Measurements from ENCODE around the gene SELENOS.

The SELENOS gene

DNA sequence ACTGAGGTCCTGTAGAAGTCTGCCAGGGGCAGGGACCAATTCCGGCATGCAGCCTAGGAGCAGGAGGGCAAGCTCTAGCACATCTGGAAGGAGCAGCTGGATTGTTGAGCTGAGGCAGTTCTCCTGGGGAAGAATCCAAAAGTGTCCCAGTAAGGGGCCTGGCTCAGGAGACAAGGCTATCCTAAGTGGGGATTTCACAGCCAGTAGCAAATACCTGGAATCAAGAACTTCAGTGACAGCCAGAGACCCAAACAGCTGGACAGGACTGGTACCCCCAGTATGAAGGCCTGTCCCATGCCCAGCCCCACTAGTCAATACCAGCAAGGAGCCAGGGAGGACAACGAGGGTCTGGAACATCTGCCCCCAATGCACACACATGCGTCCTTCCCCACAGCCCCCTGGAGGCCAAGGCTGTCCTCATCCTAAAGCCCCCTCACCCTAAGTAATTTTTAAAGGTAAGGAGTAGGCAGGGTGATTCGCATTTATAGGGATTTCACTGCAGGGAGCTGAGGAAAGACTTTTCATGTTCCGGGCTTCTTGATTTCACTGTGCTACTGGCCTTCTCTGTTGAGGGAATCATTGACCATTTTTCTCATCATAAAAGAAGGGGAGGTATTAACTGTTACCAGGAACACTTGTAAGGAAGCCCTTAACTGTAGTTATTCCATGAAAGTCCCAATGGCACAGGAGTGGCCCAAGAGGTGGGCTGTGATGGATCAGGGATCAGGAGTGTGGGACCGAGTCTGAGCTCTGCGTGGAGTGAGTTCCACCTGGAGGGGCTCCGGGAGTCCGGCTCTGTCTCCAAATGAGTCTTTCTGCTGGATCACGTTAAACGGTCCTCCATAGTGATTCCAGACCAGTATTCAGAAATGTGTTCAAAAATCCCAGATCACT, 22.9 kb downstream of the SELENOS start:
- no peaks in the 10 kb centered on the region for H3K27me3 ChIP-seq (ENCODE audit: control insufficient read depth in 1 of 2, insufficient read depth in 2 of 2, low read length in 2 of 2)
- H3K36me3 ChIP-seq (ENCODE audit: insufficient read depth, low read length), result no peaks in the 10 kb centered on the region
- no peak overlapping the region for H3K4me3 ChIP-seq (ENCODE audit: low read depth in 1 of 2, low read length in 2 of 2)
- no peak overlapping the region for H3K27ac ChIP-seq (ENCODE audit: low read depth, low read length)
- H3K4me1 ChIP-seq (ENCODE audit: insufficient read depth, low read length), result peaks cover 17% of the 10 kb centered on the region
- no peak overlapping the region for H3K9ac ChIP-seq (ENCODE audit: low read length)
- H3K9me3 ChIP-seq (ENCODE audit: low read length), result no peaks in the 10 kb centered on the region

DNA sequence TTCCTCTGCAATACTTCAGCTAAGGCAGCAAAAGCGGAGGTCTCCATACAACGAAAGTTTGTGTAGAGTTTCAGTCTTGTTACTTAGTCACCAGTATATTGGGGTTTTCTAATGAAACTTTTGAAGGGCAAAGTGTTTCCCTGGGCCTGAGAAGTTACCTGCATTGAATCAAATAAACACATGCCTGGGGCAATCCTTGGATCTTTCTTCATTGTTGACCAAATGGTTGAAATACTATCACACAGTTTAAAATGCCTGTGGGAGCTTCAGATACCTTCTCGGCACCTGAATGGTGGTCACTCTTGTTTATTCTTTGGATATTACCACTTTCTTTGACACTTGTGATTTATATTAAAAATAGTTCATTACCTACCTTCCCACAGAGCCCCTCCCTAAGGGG, 24.4 kb downstream of the SELENOS start:
- no peaks in the 10 kb centered on the region for H3K36me3 ChIP-seq (ENCODE audit: insufficient read depth, low read length)
- H3K9ac ChIP-seq (ENCODE audit: low read length), result peak overlapping the region; percentile 18
- H3K27ac ChIP-seq (ENCODE audit: low read depth, low read length), result peak overlapping the region; percentile 73
- no peaks in the 10 kb centered on the region for H3K9me3 ChIP-seq (ENCODE audit: low read length)
- peak overlapping the region; percentile 47 to 79 for H3K4me3 ChIP-seq (ENCODE audit: low read depth in 1 of 2, low read length in 2 of 2)
- H3K4me1 ChIP-seq (ENCODE audit: insufficient read depth, low read length), result peaks cover 23% of the 10 kb centered on the region
- H3K27me3 ChIP-seq (ENCODE audit: control insufficient read depth in 1 of 2, insufficient read depth in 2 of 2, low read length in 2 of 2), result no peaks in the 10 kb centered on the region

DNA sequence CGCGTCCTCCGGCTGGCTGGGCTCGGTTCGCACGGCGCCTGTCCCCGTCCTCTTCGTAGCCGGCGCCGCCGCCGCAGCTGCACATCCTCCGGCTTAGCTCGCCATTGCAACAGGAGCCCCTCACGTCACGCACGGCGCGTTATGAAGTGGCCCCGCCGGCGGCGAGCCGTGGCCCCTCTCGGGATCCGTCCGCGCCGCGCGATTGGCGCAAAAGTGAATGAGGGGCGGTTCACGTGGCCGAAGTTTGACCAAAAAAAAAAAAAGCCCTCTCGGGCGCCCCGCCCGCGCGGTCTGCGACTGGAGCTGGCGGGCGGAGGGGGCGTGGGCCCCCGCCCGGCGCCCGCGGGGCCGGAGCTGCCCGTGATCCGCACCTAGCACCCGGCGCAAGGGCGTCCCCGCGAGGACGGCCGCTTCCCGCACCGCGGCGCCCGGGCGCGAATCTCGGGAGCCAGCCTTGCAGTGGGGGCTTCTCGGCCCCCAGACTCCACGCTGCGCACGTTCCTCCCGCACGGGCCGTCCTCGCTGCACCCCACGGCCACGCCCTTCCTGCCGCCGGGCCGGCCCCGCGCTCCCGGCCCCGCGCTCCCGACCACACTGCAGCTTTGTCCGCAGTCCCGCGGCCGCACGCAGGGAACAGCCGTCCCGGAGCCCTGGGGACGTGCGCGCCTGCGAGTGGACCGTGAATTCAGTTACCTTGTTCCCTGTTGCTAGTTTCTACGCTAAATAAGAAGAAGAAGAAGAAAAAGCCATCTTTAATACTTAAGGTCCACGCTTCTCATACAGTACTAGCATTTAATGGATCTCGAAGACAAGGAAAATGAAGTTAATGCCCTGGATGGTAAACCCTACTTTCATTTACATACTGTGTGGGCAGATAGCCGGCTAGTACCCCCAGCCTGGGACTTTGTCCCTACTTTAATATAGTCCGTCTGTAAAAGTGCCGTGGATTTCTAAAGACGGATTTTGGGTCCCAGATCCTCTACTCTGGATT, 25.2 kb downstream of the SELENOS start, which contains the start of gene CHSY1:
Gene CHSY1 (minus strand): TSS at position 219 of the 991 bp plus-strand sequence. CDS start 592 bp downstream, outside the sequence.
- Histone ChIP-seq H3K9ac (ENCODE audit: low read length) (peak within 1 kb of the TSS; percentile 18), H3K9me3 (ENCODE audit: low read length) (no peaks in the 10 kb centered on the region), H3K36me3 (ENCODE audit: insufficient read depth, low read length) (no peaks in the 10 kb centered on the region), H3K4me3 (ENCODE audit: low read depth in 1 of 2, low read length in 2 of 2) (peak within 1 kb of the TSS; percentile 79 to 90), H3K27ac (ENCODE audit: low read depth, low read length) (peak within 1 kb of the TSS; percentile 79), H3K4me1 (ENCODE audit: insufficient read depth, low read length) (peaks cover 25% of the 10 kb centered on the region), H3K27me3 (ENCODE audit: control insufficient read depth in 1 of 2, insufficient read depth in 2 of 2, low read length in 2 of 2) (no peaks in the 10 kb centered on the region)

DNA sequence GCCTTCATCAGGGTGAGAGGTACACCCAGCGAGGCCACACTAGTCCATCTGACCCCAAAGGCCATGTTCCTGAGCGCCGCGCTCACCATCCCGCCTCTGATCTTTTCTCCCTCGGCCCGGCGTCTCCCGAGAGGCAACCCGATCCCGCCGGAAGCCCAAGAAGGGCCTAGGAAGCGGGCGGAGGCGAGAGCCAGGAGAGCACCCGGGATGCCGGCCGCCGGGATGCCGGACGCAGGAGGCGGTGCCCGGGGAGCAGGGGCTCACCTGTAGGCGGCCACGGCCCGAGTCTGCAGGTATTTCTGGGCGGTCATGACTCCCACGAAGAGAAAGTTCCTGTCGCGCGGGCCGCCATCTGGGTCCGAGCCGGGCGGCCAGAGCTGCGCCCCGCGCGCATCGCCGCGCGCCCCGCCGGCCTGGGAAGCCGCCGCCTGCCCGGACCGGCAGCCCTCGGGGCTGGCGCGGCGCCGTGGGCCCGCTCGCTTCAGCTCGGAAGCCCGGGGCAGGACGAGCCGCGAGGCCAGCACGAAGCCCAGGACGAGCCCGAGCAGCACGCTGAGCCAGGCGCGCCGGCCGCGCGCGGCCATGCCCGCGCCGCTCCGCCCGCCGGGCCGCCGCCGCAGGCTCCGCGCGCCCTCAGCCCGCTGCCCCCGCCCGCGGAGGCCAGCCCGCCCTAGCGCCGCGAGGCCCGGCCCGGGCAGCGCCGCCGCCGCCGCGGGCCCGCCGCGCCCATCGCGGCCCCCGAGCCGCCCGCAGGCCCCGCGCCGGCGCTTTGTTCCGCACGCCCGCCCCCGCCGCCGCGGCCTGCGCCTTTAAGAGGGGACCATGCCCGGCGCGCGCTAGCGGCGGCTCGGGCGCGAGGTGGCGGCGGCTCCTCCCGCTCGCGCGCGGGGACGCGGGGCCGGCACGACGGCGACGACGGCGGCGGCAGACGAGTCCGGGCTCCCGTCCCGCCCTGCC, 26.1 kb downstream of the SELENOS start:
- Histone ChIP-seq H3K9me3 (ENCODE audit: low read length) (no peaks in the 10 kb centered on the region), H3K27me3 (ENCODE audit: control insufficient read depth in 1 of 2, insufficient read depth in 2 of 2, low read length in 2 of 2) (no peaks in the 10 kb centered on the region), H3K36me3 (ENCODE audit: insufficient read depth, low read length) (no peaks in the 10 kb centered on the region), H3K4me1 (ENCODE audit: insufficient read depth, low read length) (peaks cover 27% of the 10 kb centered on the region), H3K27ac (ENCODE audit: low read depth, low read length) (peak overlapping the region; percentile 79), H3K9ac (ENCODE audit: low read length) (peak overlapping the region; percentile 1), H3K4me3 (ENCODE audit: low read depth in 1 of 2, low read length in 2 of 2) (peak overlapping the region; percentile 79 to 90)

DNA sequence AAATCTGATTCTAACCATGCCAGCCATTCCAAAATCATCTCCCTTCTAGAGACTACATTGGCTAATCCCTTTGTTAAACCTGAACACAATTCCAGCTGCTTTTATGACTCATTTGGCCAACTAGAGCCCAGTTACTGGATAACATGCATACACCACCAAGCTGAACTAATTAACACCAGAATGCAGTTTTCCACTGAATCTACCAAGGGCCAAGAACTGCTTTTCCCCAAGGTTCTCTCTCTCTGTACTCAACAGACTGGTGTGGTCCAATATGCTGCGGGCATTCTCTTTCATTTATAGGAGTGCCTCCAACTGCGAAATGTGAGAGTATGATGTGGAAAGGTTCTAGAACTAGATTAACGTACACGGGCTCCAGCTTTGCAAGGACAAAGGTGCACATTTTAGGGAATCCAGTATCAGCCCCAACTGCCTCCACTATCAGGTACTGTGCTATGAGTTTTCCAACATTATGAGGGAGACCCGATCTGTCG, 26.9 kb downstream of the SELENOS start:
- H3K9me3 ChIP-seq (ENCODE audit: low read length), result no peaks in the 10 kb centered on the region
- peak overlapping the region; percentile 47 to 90 for H3K4me3 ChIP-seq (ENCODE audit: low read depth in 1 of 2, low read length in 2 of 2)
- peaks cover 32% of the 10 kb centered on the region for H3K4me1 ChIP-seq (ENCODE audit: insufficient read depth, low read length)
- H3K27ac ChIP-seq (ENCODE audit: low read depth, low read length), result peak overlapping the region; percentile 79
- peak overlapping the region; percentile 1 for H3K9ac ChIP-seq (ENCODE audit: low read length)
- H3K27me3 ChIP-seq (ENCODE audit: control insufficient read depth in 1 of 2, insufficient read depth in 2 of 2, low read length in 2 of 2), result no peaks in the 10 kb centered on the region
- no peaks in the 10 kb centered on the region for H3K36me3 ChIP-seq (ENCODE audit: insufficient read depth, low read length)

DNA sequence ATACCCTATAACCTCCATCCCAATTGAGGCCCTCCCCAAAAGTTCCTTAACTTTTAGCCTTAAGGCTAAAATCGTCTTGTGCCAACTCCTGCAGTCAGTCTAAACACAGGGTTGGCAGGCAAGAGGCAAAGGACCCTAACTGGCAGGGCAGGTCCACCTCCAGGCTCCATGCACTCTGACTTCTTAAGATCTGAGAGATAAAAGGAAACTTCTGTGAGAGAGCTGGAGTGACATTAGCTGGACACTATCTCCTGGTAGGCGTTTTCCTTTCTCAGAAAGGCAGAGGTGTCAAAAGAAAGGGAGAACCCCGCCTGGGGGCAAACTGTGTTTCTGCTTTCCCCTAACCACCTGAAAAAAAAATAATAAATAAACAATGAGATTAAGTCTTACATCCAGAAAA, 29.0 kb downstream of the SELENOS start:
- H3K36me3 ChIP-seq (ENCODE audit: insufficient read depth, low read length), result no peaks in the 10 kb centered on the region
- no peak overlapping the region for H3K4me3 ChIP-seq (ENCODE audit: low read depth in 1 of 2, low read length in 2 of 2)
- H3K27me3 ChIP-seq (ENCODE audit: control insufficient read depth in 1 of 2, insufficient read depth in 2 of 2, low read length in 2 of 2), result no peaks in the 10 kb centered on the region
- H3K9ac ChIP-seq (ENCODE audit: low read length), result no peak overlapping the region
- peaks cover 42% of the 10 kb centered on the region for H3K4me1 ChIP-seq (ENCODE audit: insufficient read depth, low read length)
- no peak overlapping the region for H3K27ac ChIP-seq (ENCODE audit: low read depth, low read length)
- H3K9me3 ChIP-seq (ENCODE audit: low read length), result no peaks in the 10 kb centered on the region

DNA sequence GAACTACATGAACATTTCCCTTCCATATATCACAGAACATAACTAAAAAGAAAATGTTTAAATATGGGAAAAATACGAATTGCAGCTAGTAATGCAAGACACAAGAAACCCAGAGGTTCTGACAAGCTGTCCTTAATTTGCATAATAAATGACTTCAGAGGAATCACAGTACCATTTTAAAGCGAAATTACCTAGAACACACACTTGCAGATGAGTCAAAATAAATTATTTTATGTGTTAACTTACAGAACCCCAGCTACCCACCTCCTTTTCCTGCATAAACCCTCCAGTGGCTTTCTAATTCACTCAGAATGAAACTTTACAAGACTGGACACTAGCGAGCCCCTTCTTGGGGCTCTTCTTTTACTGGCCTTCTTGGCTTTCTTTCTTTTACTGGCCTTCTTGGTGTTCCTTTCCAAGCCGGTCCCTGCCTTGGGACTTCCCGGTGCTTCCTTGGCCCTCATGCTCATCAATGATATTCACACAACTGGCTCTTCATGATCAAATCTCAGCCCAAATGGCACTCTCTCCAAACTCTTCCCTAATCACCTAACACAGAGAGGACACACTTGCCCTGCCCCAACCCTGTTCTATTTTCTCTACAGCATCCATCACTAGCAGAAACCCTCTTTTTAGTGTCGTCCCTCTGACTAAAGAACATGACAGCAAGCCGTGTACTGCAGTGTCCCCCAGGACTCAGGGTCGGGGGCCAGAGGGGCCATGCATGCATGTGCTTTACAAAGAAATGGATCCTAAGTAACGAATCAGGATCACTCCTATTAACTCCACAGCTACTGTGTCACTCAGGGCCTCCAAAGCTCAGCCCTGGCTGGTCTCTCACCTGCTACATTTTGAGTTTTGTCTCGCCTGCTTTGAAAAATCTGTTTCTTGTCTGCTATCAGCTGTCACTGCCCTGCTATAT, 30.2 kb downstream of the SELENOS start:
- Histone ChIP-seq H3K4me3 (ENCODE audit: low read depth in 1 of 2, low read length in 2 of 2) (no peak overlapping the region), H3K27ac (ENCODE audit: low read depth, low read length) (no peak overlapping the region), H3K36me3 (ENCODE audit: insufficient read depth, low read length) (no peaks in the 10 kb centered on the region), H3K4me1 (ENCODE audit: insufficient read depth, low read length) (peaks cover 40% of the 10 kb centered on the region), H3K27me3 (ENCODE audit: control insufficient read depth in 1 of 2, insufficient read depth in 2 of 2, low read length in 2 of 2) (no peaks in the 10 kb centered on the region), H3K9ac (ENCODE audit: low read length) (no peak overlapping the region), H3K9me3 (ENCODE audit: low read length) (no peaks in the 10 kb centered on the region)

DNA sequence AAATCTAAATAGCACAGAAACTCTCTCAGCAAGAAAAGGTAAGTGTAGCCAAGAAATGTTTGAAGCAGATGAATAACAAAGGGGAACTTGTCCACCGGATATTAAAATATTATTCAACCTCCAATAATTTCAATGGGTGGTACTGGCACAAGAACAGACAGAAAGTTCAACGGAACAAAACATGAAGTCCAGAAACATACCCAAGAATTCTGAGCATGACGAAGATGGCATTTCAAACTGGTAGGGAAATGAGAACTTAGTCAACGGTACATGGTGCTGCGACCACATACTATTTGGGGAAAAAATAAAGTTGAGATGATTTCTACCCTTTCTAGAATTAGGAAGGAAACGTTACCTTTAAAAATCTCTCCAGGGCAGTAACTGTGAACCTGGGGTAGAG, 30.9 kb downstream of the SELENOS start:
- Histone ChIP-seq H3K27ac (ENCODE audit: low read depth, low read length) (no peak overlapping the region), H3K9ac (ENCODE audit: low read length) (no peak overlapping the region), H3K4me3 (ENCODE audit: low read depth in 1 of 2, low read length in 2 of 2) (no peak overlapping the region), H3K9me3 (ENCODE audit: low read length) (no peaks in the 10 kb centered on the region), H3K36me3 (ENCODE audit: insufficient read depth, low read length) (no peaks in the 10 kb centered on the region), H3K4me1 (ENCODE audit: insufficient read depth, low read length) (peaks cover 40% of the 10 kb centered on the region), H3K27me3 (ENCODE audit: control insufficient read depth in 1 of 2, insufficient read depth in 2 of 2, low read length in 2 of 2) (no peaks in the 10 kb centered on the region)

DNA sequence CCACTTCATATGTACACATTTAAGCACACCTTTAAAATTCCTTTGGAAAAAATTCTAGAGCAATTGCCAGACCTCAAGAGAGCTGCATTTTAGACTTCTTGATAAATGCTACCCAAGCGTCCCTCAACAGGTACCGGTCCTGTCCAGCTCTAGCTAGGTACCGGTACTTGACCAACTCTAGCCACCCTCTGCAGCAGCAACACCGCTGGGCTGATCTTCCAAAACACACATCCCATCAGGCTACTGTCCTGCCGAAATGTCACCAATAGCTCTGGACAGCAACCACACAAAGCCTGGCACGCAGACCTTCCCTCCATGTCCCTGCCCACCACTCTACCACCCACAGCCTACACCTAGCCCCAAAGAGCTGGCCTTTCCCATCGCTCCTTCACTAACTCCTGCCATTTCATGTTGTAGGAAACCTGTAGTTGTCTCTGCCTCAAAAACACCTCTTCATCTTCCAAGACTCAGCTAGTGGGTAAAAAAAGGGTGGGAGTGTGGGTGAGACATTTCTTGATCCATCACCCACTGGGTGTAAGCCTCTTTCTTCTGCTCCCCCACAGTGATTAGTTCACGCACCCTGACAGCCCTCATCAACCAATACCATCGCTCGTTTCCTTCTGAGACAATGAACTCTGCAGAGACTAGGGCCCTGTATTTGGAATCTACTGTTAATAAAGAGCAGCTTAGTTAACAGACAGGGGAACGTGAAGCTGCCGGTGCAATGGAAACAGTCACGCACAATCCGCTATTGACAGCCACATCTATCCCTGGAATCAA, 32.2 kb downstream of the SELENOS start:
- Histone ChIP-seq H3K9me3 (ENCODE audit: low read length) (no peaks in the 10 kb centered on the region), H3K27me3 (ENCODE audit: control insufficient read depth in 1 of 2, insufficient read depth in 2 of 2, low read length in 2 of 2) (no peaks in the 10 kb centered on the region), H3K4me3 (ENCODE audit: low read depth in 1 of 2, low read length in 2 of 2) (no peak overlapping the region), H3K4me1 (ENCODE audit: insufficient read depth, low read length) (peaks cover 35% of the 10 kb centered on the region), H3K36me3 (ENCODE audit: insufficient read depth, low read length) (no peaks in the 10 kb centered on the region), H3K9ac (ENCODE audit: low read length) (no peak overlapping the region), H3K27ac (ENCODE audit: low read depth, low read length) (peak overlapping the region; percentile 24)

Measured in muscle layer of colon (tissue), 2 donors.